BJ (cell line): ENCODE measurements around the gene CRMP1. TPM values are rescaled to one million over a fixed set of nuclear protein-coding genes. Genes with fewer than 3 reads are reported as not detected.

Experiments
- CTCF ChIA-PET: fragments of 350-600 bp; formaldehyde crosslinking; extraction: SDS; loops from one replicate; lab custom pipeline; 2021; ENCODE audit warnings: antibody characterized with exemption, inconsistent platforms; lab: Yijun Ruan, JAX
- POLR2A ChIA-PET: fragments of 300-600 bp; sonication (Branson Sonifier 250); formaldehyde crosslinking; extraction: SDS; loops from one replicate; lab custom pipeline; 2021; ENCODE audit warnings: antibody characterized with exemption; lab: Charles Lee
- DNase-seq: peaks from one replicate; pipeline ENCODE4 v3.0.0-alpha.2; 2011; ENCODE audit warnings: low read depth
- H3K27me3 ChIP-seq: 2 replicates; pipeline ENCODE4 v1.6.0; 2011; ENCODE audit warnings: low read length; ENCODE audit not compliant: control insufficient read depth, insufficient read depth
- H3K36me3 ChIP-seq: 2 replicates; pipeline ENCODE4 v1.5.1; 2011; ENCODE audit warnings: low read length; ENCODE audit not compliant: control insufficient read depth, insufficient read depth
- H3K4me3 ChIP-seq: 2 replicates; pipeline ENCODE4 v1.5.1; 2011; ENCODE audit warnings: low read depth, mild to moderate bottlenecking, control low read depth, low read length
- polyA plus RNA-seq: library from polyadenylated mRNA; depleted of rRNA; stranded (reverse); fragments of >200 nt; gene quantifications from 2 replicates; pipeline ENCODE4 v1.2.3, GENCODE V29; 2011
- TF ChIP-seq, protein P1 (sequence below): IDR thresholded peaks from 2 replicates; pipeline ENCODE4 v1.5.1; 2011; ENCODE audit warnings: low read depth, mild to moderate bottlenecking, control low read depth, inconsistent platforms, low read length, moderate library complexity; ENCODE audit not compliant: insufficient read depth

Gene CRMP1
- polyA plus RNA-seq, 1 experiment, result 0.09 TPM

DNA sequence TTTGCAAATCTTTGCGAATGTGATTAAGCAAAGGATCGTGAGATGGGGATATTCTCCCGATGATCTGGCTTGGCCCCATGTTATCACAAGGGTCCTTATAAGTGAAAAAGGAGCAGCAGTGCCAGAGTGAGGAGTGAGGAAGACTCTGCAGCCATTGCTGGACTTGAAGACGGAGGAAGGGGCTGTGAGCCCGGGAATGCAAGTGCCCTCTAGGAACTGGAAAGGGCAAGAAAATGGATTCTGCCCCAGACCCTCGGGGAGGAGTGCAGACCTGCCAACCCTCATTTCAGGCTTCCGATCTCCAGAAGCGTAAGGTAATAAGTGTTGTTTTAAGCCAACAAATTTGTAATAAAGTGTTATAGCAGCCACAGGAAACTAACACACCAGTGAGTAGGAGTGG, 105.6 kb downstream of the CRMP1 start:
- ChIA-PET POLR2A (no interaction called here), CTCF (no interaction called here)

DNA sequence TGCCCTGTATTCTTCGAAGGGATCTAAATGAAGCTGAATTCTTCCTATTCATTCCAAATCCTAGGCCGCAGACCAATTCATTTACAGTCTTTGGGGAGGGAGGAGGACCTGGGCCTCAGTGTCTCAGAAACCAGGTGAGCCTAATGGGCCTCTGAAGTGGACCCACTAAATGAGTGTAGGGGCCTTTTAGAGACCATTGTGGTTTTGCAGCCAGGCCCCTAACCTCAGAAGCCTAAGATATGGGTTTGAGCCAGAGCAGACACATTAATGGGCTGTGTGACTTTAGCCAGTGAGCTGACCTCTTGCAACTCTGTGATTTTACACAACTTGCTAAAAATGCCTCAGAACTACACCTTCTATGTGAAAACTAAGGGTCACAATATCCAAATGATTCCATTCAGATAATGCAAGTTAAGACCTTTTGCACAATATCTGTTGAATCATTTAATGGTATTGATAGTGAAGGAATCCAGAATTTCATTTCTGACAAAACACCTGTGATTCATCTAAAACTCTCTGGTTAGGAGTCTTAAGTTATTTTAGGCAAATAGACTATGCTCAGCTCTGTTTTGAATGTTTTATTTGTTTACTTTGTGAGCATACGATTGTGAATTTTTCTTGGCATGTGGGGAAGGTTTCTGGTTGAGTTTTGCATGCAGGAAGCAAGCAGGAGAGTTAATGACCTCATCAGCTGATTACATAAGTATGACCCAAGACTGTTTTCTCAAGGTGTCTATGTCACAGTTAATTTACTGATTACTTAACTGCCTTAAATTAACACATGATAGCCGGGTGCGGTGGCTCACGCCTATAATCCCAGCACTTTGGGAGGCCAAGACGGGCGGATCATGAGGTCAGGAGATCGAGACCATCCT, 106.8 kb downstream of the CRMP1 start:
- no peaks in the 10 kb centered on the region for H3K27me3 ChIP-seq
- H3K4me3 ChIP-seq, result no peak overlapping the region
- TF ChIP-seq, protein P1, sequence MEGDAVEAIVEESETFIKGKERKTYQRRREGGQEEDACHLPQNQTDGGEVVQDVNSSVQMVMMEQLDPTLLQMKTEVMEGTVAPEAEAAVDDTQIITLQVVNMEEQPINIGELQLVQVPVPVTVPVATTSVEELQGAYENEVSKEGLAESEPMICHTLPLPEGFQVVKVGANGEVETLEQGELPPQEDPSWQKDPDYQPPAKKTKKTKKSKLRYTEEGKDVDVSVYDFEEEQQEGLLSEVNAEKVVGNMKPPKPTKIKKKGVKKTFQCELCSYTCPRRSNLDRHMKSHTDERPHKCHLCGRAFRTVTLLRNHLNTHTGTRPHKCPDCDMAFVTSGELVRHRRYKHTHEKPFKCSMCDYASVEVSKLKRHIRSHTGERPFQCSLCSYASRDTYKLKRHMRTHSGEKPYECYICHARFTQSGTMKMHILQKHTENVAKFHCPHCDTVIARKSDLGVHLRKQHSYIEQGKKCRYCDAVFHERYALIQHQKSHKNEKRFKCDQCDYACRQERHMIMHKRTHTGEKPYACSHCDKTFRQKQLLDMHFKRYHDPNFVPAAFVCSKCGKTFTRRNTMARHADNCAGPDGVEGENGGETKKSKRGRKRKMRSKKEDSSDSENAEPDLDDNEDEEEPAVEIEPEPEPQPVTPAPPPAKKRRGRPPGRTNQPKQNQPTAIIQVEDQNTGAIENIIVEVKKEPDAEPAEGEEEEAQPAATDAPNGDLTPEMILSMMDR, result no peak
- DNase-seq, result peak; percentile 92
- H3K36me3 ChIP-seq, result peaks cover 17% of the 10 kb centered on the region
- ChIA-PET POLR2A (interaction anchor here (0.7 kb wide), 1 partner anchor 173 kb away, joined by 3 read pairs; no protein-coding TSS in a partner anchor), CTCF (interaction anchor here (0.8 to 1.0 kb wide), 2 partner anchors 29 to 465 kb away, joined by 3 read pairs; no protein-coding TSS in a partner anchor)

More for the DNA sequence above, 105.6 kb downstream of the CRMP1 start:
- H3K27me3 ChIP-seq, result no peaks in the 10 kb centered on the region
- TF ChIP-seq, protein P1, result no peak
- no peak for DNase-seq
- peaks cover 19% of the 10 kb centered on the region for H3K36me3 ChIP-seq
- no peak overlapping the region for H3K4me3 ChIP-seq

DNA sequence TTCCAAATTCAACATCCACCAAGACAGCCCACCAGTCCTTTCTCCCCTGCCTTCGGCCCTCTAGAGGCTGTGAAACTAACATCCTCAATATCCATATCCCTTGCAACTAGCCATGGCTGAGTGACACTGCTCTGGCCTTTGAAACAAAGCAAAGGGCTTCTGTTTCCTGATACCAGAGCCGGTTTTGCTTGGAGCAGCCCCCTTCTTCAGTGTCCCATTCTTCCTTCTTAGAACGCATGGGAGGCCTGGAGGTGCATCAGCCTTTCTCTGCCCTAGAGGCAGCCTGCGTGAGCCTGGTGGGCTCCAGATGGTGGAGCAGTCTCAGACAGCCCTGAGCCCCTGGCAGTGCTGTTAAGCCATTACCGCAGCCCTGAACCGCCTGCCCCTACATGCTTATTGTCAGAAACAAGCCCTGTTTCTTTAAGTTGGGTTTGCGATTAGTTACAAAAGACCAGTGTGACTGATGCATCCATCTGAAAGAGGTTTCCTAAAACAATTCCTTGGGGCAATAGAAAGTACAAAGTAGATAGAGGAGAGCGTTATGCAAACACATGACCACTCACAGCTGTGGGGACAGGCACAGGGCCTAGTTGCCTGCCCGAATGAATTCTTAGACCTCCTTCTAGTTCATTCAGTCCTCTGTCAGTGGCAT, 107.8 kb downstream of the CRMP1 start:
- Histone ChIP-seq H3K4me3 (no peak overlapping the region), H3K36me3 (peaks cover 17% of the 10 kb centered on the region), H3K27me3 (no peaks in the 10 kb centered on the region)
- ChIA-PET POLR2A (interaction anchor here (0.7 kb wide), 1 partner anchor 172 kb away, joined by 3 read pairs; no protein-coding TSS in a partner anchor), CTCF (interaction anchor here (1.0 to 1.2 kb wide), 2 partner anchors 25 to 28 kb away, joined by 3 read pairs; no protein-coding TSS in a partner anchor)
- TF ChIP-seq, protein P1, result peak; percentile 15; the same call in 1 of the 2 replicates
- no peak for DNase-seq

DNA sequence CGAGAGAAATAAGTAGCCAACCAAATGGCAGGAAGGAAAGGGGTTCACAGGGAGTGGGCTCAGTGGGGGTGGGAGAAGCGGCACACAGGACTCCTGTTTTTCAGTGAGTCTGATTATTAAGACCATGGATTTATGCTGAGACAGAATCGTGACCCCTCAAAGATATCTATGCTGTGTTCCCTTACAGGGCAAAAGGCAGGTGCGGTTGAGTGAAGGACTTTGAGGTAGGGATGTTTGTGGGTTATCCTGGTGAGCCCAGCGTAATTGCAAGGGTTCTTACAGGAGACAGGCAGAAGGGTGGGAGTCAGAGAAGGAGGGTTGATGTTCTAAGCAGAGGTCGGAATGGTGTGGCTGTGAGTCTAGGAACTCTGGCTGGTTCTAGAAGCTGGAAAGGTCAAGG, 108.9 kb downstream of the CRMP1 start:
- Histone ChIP-seq H3K27me3 (no peaks in the 10 kb centered on the region), H3K36me3 (peaks cover 14% of the 10 kb centered on the region), H3K4me3 (no peak overlapping the region)
- CTCF ChIA-PET, result interaction anchor here (0.7 to 1.2 kb wide), 2 partner anchors 23 to 83 kb away, joined by 3 to 4 read pairs; no protein-coding TSS in a partner anchor
- DNase-seq, result no peak
- TF ChIP-seq, protein P1, result no peak
- POLR2A ChIA-PET, result interaction anchor here (0.7 kb wide), 1 partner anchor 105 kb away, joined by 3 read pairs; no protein-coding TSS in a partner anchor
